ENCODE results near the gene MYL6B.
A peak's percentile ranks its signal among the peaks of the same experiment; 100 is the strongest.

The MYL6B gene

DNA sequence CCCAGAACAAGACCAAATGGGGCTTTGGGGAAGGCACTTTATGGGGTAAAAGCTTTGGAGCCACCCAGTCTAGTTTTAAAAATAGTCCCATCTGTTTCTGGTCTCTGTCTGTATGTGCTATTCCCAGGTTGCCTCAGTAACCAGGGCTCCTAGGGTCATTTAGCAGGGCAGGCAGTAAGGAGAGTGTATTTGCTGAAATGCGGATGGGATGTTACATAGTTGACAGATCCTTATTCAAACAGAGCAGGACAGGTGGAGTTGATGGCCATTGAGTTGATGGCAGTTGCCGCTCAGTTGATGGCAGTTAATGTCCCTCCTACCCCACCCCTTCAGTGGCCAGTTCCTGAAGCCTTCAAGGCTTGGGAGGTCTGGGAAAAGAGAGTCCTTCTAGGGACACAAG is 29.8 kb upstream of the MYL6B start:
- DNase-seq (ENCODE audit: low read depth in 2 of 2) = no peak

- no peak for DNase-seq (ENCODE audit: low read depth in 2 of 2)
Observed at GRCh38 chr12:56124133-56124532, 28.3 kb upstream of the MYL6B start.

GRCh38 chr12:56126732-56127239 is 25.6 kb upstream of the MYL6B start:
- DNase-seq (ENCODE audit: low read depth in 2 of 2) = no peak

DNA sequence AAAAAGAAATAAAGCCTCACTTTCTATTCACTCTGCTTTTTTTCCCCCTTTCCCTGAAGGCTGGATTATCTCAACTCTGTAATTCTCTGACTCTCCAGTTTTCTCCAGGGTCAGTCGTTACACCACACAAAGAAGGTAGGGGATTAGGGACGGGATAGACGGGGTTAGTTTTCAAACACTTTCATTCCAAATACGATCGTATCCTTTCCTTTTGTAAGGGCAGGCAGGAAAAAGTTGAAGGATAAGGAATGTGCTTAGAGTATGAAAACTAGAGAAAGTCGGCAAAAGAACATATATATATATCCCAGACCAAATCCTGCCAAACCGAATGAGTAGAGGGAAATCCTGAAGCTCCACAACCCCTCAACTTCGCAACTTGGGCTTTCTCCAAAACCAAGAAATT is 24.9 kb upstream of the MYL6B start:
- no peak for DNase-seq (ENCODE audit: low read depth in 2 of 2)

DNA sequence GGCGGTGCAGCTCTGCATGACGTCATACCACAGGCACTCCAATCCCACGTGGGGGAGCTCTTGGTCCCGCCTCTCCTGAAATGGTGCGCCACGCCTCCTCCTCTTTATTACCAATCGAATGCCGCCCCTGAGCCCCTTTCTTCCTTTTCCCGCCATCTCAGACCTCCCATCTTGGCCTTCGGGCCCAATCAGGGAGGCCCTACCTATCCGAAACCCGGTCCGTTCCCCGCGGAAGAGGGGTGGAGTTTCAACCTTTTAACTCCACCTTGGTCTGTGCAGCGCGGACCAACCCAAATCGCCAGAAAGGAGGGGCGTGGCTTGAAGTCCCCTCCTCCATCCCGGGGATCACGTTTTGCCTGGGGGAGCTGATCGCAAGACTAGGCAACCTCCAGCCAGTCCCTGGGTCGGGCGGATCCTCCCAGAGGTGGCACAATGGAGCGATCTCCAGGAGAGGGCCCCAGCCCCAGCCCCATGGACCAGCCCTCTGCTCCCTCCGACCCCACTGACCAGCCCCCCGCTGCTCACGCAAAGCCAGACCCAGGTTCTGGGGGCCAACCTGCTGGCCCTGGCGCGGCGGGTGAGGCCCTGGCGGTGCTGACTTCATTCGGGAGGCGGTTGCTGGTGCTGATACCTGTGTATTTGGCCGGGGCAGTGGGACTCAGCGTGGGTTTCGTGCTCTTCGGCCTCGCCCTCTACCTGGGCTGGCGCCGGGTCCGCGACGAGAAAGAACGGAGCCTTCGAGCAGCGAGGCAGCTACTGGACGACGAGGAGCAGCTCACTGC is 24.3 kb upstream of the MYL6B start, which contains the start of gene ESYT1:
Gene ESYT1 (plus strand): TSS at position 380 of the 782 bp plus-strand sequence. CDS start 53 bp downstream, at position 433.
- peak; percentile 95 to 99 for DNase-seq (ENCODE audit: low read depth in 2 of 2)

DNA sequence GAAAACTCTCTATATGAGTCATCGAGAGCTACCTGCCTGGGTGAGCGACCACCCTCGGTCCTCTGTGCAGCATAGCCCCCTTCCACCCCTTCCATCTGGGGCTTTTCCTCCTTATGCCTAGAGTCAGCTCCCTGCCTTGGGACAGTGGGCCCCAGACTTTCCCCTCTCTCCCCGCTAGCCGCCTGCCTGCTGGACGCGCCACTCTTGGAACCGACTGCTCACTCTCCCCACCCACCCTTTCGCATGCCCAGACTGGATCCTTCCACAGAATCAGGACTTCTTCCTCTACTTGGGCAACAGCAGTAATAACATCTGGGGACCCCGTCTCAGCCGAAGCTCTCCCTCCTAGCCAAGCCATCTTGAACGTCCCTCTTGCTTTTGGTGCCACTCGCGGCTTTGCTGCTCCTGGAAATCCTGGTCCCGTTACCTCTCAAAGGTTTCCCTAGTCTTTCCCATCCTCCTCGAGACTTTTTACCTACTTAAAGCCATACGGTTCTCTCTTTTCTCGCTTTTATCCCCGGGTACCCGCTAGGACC is 23.6 kb upstream of the MYL6B start:
- no peak for DNase-seq (ENCODE audit: low read depth in 2 of 2)

DNA sequence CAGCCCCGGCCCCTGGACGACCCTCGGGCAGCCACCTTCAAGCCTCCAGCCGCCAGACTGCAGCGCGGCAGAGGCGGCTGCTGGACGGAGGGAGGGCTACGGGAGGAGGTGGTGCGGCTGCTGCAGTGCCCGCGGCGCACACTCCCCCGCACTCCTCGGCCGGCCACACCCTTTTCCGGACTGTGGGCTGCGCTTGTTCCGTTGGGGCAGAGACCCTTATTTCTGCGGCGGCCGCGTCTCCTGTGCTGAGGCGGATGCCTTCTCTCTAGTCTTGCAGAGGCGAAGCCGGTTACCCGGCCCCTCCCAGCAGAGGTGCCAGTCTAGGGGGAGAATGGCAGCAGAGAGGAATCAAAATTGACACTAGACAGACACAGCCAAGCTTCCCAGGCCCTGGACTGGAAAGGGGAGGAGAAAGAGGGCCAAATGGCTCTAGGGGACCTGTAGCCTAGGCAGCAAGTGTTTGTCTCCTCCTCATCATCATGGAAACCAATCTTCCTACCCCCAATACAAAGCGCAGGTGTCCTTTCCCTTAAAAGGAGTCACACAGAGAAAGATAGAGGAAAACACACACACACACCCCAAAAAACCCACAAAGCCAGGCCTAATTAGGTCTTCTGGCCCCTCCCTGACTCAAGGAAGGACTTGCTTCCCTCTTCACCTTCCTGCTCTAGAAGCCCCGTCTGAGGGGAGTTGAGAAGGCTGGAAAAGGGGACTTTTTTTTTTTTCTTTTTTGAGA is 23.0 kb upstream of the MYL6B start:
- DNase-seq (ENCODE audit: low read depth in 2 of 2) = peak; percentile 46 to 75

- DNase-seq (ENCODE audit: low read depth in 2 of 2) = no peak
Observed at GRCh38 chr12:56129942-56130495, 22.4 kb upstream of the MYL6B start.

DNA sequence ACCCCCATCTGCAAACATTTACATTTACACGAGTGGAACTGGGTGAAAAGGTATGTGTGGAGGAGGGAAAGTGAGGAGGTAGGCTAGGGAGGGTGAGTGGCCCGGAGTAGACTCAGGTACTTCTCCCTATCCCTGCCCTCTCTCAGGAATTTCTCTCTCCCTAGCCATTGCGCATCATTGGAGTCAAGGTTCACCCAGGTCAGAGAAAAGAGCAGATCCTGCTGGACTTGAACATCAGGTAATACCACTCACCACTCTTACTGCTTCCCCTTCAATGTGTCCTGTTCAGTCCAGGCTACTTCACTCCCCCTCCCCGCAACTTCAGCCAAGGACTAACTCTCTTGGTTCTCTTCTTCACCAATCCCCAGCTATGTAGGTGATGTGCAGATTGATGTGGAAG is 21.5 kb upstream of the MYL6B start:
- no peak for DNase-seq (ENCODE audit: low read depth in 2 of 2)

DNA sequence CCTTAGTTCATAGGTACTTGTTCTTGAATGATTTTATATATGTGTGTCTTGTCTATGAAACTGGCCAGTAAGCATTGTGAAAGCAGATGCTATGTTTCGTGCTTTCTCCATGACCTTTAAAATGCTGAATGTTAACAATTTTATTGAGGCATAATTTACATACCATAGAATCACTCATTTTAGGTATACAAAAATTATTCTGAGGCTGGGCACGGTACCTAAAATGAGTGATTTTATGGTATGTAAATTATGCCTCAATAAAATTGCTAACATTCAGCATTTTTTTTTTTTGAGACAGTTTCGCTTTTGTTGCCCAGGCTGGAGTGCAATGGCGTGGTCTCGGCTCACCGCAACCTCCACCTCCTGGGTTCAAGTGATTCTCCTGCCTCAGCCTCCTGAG is 17.5 kb upstream of the MYL6B start:
- DNase-seq (ENCODE audit: low read depth in 2 of 2) = no peak

DNA sequence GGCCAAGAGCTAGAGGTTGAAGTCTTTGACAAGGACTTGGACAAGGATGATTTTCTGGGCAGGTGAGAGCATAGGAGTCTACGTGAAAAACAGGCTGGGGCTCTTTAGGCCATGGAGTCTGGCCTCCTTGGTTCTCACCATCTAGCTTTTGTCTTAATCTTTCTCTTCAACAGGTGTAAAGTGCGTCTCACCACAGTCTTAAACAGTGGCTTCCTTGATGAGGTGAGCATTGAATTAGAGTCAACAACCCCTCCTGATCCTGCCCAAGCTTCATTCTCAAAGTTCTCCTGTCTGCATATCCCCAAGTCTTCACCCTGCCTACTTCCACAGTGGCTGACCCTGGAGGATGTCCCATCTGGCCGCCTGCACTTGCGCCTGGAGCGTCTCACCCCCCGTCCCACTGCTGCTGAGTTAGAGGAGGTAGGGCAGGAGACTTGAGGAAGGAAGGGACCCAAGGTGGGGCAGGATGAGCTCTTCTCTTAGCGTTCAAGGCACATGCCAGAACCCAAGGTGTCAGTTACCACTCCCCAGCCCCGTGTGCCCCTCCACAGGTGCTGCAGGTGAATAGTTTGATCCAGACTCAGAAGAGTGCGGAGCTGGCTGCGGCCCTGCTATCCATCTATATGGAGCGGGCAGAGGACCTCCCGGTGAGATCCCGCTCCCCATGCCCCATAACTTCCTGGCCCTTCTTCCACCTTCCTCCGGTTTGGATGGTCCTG is 14.4 kb upstream of the MYL6B start:
- no peak for DNase-seq (ENCODE audit: low read depth in 2 of 2)

DNA sequence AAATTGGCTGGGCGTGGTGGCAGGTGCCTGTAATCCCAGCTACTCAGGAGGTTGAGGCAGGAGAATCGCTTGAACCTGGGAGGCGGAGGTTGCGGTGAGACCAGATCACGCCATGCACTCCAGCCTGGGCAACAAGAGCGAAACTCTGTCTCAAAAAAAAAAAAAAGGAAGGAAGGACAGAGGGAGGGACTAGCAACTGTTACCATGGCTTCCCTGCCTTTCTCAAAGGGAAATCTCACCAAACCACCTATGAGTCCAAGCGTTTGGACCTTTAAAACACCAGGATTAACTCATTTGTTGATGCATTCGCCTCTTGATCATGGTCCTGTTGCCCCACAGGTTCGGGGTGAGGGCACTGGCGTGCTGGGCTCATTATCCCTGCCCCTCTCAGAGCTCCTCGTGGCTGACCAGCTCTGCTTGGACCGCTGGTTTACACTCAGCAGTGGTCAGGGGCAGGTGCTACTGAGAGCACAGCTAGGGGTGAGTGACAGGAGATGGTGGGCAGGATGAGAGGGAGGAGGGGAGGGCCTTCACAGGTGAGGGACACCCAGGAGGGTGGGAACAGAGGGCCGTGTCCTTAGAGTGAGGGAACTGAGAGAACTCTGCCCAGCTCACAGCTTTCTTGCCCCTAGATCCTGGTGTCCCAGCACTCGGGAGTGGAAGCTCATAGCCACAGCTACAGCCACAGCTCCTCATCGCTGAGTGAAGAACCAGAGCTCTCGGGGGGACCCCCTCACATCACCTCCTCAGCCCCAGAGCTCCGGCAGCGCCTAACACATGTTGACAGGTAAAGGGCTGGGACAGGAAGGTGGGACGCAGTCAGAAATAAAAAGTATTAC is 10.2 kb upstream of the MYL6B start:
- DNase-seq (ENCODE audit: low read depth in 2 of 2) = no peak

GRCh38 chr12:56143217-56143616 is 9.2 kb upstream of the MYL6B start:
- no peak for DNase-seq (ENCODE audit: low read depth in 2 of 2)

GRCh38 chr12:56143870-56144269 is 8.5 kb upstream of the MYL6B start:
- DNase-seq (ENCODE audit: low read depth in 2 of 2) = no peak

- no peak for DNase-seq (ENCODE audit: low read depth in 2 of 2)
Observed at GRCh38 chr12:56145217-56145616, 7.2 kb upstream of the MYL6B start.

DNA sequence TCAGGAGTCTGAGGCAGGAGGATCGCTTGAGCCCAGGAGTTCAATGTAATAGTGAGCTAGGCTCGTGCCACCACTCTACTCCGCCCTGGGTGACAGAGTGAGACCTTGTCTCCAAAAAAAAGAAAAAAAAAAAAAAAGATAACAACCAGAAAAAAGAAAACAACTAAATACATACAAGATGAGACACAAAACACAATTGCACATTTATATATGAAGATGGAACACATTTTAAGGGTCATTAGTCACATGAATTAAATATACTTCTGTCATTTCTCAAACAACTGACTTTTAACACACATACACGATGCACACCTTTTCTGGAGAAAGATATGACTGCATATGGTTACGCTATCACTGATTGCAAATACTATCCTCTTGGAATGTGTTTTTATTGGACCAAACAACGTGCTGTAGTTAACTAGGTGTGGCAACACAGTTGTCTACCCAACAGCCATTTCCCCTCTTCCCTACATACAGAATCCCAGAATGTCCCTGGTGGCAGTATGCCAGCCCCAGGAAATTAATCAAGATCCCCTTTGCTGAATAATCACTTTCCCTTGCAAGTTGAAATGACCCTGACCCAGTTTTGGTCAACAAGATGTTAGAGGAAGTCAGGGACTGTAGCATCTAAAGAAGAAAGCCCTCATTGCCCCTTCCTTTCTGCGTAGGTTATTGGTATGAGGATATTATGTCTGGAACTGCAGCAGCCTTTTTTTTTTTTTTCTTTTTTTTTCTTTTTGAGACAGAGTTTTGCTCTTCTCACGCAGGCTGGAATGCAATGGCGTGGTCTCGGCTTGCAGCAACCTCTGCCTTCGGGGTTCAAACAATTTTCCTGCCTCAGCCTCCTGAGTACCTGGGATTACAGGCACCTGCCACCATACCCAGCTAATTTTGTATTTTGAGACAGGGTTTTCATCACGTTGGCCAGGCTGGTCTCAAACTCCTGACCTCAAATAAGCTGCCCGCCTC is 5.6 kb upstream of the MYL6B start:
- no peak for DNase-seq (ENCODE audit: low read depth in 2 of 2)

DNA sequence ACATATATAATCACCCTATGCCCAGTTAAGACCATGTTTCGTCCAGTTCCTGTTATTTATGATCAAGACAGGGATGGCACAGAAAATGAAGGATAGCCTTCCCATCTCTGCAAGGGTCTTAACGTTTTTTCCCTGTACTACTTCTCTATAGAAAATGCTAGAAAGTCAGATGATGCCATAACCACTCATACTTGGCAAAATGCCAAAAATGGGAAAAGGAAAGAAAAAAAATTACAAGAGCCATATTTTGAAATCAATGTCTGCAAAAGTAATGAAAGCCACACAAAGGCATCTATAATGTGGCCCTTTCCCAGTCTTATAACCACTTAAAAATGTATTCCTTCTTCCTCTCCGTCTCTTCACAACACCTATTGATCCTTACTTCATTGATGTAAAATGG is 1.8 kb upstream of the MYL6B start:
- DNase-seq (ENCODE audit: low read depth in 2 of 2) = no peak

- peak; percentile 48 to 55 for DNase-seq (ENCODE audit: low read depth in 2 of 2)
Observed at GRCh38 chr12:56151672-56152131, 685 bp upstream of the MYL6B start.
